GM18868 (cell line): ENCODE data around the gene OXNAD1.
A peak's percentile ranks its signal among the peaks of the same experiment; 100 is the strongest.

ENCODE experiments used
- ATAC-seq: cut with Tn5 transposase; IDR thresholded peaks from one replicate; pipeline ENCODE4 v1.9.1; 2021; ENCODE audit warnings: mild to moderate bottlenecking, moderate library complexity; ENCODE audit not compliant: unreplicated experiment

OXNAD1 gene

DNA sequence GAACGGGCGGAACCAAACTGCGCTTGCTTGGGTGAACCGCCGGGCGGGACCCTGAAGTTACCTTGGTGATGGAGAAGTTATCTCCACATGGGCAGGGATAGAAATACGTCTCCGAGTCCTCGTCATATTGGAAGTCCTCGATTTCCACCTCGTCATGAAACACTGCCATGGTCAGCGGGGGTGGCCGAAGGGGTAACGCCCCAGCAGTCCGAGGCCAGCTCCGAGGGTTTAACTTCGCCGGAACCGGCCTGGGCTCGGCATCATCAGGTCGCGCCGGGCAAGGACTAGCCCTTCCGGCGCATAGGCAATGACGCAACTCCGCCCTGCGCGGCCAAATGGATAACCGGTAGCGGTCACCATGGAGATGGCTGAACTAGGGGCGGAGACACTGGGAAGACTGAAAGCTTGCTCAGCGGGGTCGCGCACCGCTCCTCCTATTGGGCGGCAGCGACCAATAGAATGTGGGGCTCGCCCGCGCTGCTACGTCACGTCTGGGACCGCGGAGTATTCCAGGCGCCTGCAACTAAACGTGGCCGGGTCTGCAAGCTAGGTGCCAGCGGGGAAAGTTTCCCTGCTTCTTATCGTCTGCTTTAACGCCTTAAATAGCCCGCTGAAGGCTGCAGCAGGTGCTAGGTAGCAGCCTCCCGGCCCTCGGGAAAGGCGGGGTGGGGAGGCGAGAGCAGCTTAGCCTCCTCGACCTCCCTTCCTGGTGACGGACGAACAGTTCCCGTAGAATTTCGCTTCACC lies at the start of gene OXNAD1, which contains the start of gene DPH3:
Gene OXNAD1, plus strand, starts transcription at position 505 of the 747 bp plus-strand sequence. CDS start 5,741 bp downstream, outside the sequence.
Gene DPH3, minus strand, starts transcription at position 236 of the 747 bp plus-strand sequence. Its CDS starts 67 bp downstream, at position 169.
- peak; percentile 99 for ATAC-seq

- ATAC-seq, result no peak
Observed at GRCh38 chr3:16216373-16216935, 48.6 kb upstream of the OXNAD1 start.

DNA sequence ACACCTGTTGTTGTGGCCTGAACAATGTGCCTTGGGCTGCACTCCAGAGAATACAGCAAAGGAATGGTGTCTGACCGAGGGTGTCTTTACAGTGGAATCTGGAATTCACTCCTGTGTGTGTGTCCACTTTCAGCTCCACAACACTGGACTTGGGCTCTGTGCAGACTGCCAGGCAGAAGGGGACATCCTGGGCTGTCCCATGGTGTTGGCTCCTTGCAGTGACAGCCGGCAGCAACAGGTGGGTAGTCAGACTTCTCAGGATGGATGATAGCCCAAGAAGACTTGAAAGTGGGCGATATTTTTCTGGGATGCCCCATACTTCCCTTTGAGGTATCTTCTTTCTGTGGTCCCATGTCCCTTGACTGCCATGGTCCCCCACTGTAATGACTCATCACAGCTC lies 45.2 kb upstream of the OXNAD1 start:
- ATAC-seq, result no peak

DNA sequence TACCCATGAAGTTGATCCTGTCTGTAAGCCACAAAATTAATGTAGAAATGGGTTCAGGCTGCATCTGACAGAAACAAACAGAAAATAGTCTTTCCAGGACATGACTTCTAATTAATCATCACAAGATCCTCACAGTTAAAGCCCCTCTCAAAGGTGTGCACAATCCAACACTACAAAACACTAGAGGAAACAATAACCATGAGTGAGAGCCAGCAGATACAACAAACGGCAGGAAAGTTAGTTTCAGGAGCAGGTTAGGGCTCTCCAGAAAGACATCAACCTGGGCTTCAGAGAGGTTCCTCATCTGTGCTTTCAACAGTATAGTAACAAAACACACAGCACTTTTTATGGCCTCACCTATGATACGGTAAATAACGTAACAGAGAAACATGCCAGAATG lies 43.0 kb upstream of the OXNAD1 start:
- ATAC-seq, result no peak

DNA sequence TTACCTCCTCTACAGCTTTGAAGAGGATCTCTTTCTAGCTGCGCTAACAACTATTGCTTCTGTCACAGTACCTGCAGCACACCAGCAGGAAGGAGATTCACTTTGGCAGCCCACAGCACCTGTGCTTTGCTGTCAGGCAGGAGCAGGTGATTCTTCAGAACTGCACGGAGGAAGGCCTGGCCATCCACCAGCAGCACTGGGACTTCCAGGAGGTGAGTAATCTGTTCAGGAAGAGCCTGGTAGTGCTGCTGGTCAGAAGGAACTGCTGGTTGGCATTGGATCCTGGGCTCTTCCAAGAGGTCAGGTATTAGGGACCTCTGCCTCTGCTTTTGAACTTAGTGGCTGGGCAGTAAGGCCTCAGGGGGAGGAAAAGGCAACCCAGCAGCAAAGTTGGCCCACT lies 42.5 kb upstream of the OXNAD1 start:
- no peak for ATAC-seq

DNA sequence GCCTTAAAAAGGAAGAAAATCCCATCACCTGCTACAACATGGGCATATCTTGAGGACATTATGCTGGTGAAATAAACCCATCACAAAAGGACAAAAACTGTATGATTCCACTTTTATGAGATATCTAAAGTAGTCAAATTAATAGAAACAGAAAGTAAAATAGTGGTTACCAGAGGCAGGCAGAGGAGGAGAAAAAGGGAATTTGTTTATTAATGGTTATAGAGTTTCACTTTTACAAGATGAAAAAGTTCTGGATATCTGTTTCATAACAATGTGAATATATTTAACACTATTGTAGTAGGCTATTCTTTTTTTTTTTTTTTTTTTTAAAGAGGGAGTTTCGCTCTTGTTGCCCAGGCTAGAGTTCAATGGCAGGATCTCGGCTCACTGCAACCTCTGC lies 40.7 kb upstream of the OXNAD1 start:
- no peak for ATAC-seq

DNA sequence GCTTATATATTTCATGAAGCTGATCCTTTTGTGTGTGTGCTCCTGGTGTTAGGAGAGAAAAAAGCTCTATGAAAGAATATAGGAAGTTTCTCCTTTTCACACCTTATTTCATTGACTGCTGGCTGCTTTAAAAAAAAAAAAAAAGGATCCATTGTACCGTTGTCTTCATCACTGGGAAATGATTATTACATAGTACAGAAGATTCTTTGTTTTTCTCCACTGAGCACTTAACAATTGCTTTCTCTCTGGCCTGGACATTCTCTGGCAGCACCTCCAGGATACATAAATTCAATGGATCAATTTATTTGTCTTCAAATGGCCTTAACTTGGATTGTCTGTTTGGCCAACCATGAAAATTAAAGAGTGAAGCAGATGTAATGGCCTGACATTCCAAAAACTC lies 37.4 kb upstream of the OXNAD1 start:
- no peak for ATAC-seq

DNA sequence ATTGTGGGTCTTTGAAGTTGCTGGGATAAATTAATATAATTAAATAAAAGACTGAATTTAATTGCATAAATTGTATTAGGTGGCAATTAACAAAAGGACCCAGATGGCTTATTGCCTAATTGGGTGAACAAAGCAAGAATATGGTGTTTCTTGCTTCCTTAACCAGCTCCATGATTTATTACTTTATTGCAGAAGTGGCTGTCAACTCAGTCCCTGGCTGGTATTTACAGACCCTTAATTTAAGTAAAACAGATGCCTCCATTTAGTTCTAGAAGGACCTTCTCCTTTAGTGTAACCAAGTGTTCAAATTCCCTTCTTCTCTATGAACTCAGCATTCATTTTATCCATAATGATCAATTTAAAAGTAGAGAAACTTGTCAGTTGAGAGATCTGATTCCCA lies 35.3 kb upstream of the OXNAD1 start:
- ATAC-seq, result no peak

DNA sequence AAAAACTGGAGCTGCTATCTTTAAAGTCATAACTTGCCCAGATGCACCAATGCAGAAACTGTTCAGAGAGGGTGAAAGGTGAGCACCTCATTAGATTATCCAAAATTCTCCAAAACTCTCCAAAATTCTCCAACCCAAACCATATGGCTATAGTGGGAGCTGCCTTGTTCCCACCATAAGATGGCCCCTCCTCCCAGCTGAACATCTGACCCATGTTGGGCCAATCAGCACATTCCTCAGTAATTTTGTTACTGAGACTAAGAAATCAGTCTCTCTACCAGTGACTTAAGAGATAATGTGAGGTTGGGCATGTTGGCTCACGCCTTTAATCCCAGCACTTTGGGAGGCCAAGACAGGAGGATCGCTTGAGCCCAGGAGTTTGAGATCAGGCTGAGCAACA lies 33.0 kb upstream of the OXNAD1 start:
- no peak for ATAC-seq

DNA sequence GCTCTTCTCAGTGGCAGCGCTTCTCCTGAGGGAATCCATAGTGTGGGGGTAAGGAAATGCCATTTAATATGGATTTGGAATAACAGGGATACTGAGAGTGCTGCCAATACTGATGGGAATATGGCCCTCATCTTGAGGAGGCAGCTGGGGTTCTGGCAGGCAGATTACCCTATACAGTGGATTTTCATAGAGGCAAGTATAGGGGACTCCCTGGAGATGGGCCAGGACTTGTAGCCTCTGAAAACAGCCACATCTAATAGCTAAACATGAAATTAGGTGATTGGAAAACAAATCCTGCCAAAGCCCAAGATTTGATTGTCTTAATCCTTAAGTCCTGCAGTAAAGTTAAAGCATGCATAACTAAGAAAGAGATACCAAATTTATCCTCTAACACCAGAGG lies 31.2 kb upstream of the OXNAD1 start:
- ATAC-seq, result no peak

GRCh38 chr3:16234281-16234680 lies 30.7 kb upstream of the OXNAD1 start:
- no peak for ATAC-seq

DNA sequence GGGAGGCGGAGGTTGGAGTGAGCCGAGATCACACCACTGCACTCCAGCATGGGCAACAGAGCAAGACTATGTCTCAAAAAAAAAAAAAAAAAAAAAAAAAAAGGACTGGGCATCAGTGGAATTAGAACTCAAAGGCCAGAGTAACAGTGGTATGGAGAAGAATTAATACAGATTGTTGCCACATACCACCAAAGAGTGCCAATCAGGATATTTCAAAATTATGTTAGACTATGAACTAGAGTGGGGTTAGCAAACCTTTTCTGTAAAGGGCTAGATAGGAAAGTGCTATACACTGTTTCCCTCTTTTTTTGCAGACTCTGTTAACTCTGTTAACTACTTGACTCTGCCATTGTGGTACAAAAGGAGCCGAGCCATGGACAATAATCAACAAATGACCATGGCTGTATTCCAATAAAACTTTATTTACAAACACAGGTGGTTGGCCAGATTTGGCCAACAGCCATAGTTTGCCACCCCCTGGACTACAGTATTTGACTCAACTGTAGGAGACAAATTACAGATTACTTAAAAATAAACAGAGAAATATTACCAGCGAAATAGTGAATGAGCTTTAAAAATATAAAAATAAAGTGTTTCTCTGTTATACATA lies 28.9 kb upstream of the OXNAD1 start:
- ATAC-seq, result no peak

- ATAC-seq, result no peak
Observed at GRCh38 chr3:16236856-16237393, 28.1 kb upstream of the OXNAD1 start.

GRCh38 chr3:16239086-16239770 lies 25.8 kb upstream of the OXNAD1 start:
- ATAC-seq, result no peak

DNA sequence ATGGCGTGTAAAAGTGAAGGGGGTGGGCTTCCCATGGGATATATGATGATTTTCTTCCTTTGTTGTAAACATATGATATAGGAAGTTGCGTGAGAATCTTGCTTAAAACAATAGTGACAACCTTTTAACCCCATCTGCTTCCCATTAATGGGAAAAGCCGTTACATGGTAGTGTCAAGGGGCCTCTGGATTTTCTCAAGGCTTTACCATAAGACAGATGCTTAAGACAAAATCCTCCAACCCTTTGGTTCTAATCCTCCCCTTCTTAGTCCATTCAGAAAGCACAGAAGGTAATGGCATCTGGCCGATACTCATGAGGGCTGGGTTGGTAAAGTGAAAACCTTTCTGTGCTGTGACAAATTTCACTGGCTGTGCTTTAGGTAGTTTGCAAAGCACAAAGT lies 25.2 kb upstream of the OXNAD1 start:
- no peak for ATAC-seq

DNA sequence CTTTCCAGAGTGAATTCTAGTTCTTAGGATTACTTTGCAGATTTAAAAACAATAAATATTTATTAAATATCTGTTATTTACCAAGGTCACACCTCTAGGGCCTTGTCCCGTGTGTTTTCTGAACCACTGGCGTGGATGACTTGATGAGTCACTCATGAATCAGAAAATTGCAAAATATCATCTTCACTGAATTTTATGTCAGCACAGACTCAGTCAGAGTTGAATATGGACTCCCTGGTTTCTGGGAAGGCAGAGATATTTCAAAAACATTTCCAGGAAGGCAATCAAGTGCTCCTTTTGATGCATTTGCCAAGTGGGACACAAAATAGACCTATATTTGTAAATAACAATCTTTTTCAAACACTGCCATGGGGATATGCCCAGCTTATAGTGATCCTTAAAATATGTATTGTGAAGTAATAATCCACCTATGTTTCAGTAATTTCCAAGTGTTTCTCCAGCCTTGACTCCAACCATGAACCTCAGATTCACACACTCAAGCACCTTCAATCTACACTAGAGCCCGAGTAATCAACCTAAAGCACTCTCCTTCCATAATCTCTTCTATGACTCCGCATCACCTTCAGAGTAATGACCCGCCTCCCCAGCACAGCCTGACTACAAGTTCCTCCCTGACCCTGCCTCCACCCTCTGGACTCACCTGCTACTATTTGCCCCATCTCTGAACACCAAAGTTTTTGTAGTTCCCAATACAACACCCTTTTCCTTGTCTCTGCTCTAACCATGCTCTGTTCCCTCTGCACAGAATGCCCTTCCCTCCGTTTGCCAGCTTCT lies 24.6 kb upstream of the OXNAD1 start:
- no peak for ATAC-seq

GRCh38 chr3:16241225-16241624 lies 23.8 kb upstream of the OXNAD1 start:
- ATAC-seq, result no peak

- no peak for ATAC-seq
Observed at GRCh38 chr3:16242177-16242576, 22.8 kb upstream of the OXNAD1 start.

DNA sequence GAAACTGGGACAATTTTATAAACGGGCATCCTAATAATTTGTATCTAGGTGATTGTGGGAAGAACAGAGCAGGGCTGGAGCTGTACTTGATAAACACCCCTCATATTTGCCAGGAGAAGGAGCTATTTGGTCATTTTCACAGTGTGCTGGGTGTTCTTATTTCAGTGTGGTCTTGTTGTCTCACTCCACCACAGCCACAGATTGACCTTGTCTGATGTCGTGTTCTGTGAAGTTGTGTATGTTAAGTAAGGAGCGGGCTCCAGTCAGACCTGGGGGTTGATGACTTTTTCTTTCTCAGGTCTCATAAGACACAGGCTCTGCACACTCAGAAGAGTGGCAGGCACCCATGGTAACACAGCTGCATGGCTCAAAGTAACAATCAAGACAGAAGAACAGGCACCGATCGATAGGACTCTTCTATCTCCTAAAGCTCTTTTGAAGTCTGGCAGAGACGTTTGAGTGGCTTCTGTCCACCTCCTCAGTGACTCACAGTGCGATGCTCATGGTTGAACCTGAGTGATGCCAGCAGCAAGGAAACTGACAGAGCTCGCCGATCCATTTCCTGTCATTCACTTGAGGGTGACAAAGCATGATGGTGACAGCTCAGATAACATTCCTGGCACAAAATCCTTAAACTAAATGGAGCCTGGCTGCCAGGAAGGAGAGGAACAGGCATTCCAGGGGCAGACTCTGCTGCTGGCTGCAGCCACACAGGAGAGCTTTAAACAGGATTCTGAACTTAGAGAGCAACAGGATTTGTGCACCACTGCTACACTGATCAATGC lies 21.1 kb upstream of the OXNAD1 start:
- ATAC-seq, result no peak

- ATAC-seq, result no peak
Observed at GRCh38 chr3:16245609-16246008, 19.4 kb upstream of the OXNAD1 start.
